ENCODE measurements around the gene SALL3.

SALL3 gene

DNA sequence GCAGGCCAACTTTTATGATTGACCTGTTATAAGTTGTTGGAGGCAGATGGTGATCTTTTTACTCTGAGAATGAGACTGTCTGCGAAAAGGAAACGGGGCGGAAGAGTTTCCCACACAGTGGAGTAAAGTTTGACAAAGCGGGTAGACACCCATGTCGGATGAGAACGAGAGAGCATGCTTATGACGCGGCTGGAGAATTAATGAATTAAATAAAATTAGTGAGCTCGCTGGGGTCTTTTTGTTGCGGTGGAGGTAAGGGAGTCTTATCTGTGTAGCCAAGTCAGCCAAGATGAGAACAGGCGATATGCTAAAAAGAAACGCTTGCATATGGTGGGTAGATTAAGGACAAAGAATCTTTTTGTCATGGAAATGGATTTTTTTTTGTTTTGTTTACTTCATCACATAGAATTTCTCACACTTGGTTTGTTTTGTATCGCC, 1.8 kb downstream of the SALL3 start:
- DNase-seq = no peak

DNA sequence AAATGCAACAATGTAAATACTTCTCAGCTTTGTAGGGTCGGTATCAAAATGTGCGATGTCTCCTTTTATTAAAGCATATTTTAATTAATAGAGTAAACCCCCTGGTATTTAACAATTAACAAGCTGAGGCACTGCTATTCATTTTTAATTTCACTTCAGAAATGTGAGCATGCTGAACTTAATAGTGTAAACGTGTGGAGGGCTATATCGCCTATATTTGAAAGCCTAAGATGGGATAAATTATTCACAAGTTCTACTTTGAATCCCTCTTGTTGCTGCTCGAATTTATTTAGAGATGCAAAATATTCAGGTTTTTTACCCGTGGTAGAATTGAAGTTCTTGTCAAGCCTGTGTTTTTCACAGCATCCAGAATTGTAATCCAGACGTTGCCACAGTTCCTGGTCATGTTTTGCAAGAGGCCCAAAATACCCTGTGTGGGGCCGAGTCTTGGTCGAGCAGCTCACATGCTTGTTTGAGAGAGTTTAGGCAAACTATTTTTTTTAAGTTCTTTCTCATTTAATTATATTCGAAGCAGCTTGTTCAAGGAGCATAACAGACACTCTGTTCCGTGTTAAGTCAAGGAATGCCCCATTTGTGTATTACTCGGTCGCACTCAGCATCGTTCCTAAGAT, 2.5 kb downstream of the SALL3 start:
- DNase-seq = no peak

DNA sequence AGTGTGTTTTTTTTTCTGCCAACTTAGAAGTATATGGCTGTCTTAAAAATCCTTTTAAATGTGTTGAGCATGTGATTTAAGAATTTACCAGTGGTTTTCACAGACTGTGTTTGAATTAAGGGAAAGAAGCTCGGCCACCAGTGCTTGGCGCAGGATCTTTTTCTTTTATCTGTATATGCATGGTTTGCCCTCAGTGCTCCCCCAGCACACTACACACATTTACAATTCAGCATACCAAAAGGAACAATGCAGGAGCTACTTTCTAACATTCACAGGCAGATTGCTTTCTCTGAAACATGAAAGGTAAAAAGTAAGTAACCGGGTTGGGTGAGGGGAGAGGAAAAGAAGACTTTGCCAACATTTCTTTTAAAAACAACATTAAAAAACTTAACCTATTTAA, 3.9 kb downstream of the SALL3 start:
- no peak for DNase-seq

DNA sequence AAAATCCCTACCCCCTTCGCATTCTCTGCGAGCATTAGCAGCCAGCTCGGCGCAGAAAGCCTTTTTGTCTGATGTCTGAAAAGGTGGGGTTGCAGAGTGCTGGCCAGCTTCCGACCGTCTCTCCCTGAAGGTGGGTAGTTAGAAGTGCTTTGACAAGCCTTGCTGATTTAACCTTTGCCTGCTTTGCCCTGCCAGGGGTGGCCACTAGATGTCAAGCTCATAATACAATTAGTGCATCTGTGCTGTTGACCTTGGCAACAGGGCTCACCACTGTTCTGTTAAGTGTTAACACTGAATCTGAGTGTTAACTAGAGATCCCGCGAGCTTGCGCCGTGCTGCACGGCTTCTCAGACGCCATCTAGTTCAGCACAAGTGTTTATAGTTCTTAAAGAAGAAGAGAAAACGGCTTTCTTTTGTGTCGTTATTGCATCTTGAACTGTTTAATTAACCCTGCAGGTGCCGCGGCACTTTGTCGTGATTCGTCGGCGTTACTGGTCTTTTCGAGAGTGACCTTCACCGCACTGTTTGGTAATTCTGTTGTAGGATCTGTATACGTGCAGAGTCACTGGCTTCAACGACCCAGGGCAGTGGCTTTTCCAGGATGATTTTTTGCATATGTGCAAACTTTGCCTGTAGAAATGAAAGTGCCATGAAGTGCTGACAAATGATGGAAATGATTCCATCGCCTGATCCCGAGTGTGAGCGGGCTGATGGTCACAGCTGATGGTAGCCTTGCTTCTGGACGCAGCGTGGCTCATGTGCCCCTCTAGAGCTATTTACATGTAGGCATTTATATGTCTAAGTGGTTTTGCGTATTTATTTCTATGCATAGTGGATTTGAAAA, 5.5 kb downstream of the SALL3 start:
- DNase-seq = no peak

DNA sequence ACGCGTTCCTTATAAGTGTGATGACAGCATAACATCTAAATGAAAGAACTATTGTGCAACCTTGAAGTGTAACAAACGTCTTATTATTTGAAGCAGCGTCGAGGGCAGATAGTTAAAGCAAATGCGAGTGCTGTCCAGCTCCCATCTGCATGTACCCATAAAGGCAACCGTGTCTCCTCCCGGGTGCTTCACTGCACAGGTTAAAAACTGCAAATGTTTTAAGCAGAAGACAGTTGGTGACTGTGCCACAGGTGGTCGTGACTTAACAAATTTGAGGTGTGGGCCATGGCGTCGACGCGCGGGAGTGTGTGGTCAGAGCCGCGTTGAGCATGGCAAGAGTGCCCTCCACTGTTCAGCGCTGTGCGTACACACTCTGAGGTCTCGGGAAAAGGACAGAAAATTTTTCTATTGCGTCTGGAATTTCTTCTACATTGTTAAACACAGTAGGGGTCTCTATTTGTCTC, 6.4 kb downstream of the SALL3 start:
- DNase-seq = no peak

DNA sequence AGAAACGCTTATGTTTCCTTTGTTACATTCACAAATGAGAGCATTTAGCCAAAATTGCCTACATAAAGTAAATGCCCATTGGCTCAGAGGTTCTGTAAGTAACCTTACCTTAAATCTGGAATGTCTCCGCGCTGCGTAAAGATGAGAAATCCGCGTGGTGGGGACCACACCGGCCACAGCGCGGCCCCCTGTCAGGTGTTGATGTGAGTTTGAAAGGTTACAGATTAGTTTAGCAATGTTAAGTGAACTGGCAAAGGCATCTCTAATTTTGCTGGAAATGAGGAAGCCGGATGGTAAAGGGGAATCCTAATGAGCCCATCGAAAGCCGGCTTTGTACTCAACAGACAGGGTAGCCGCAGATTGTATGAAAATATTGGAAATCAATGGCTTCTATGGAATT, 11.8 kb downstream of the SALL3 start:
- DNase-seq = no peak

DNA sequence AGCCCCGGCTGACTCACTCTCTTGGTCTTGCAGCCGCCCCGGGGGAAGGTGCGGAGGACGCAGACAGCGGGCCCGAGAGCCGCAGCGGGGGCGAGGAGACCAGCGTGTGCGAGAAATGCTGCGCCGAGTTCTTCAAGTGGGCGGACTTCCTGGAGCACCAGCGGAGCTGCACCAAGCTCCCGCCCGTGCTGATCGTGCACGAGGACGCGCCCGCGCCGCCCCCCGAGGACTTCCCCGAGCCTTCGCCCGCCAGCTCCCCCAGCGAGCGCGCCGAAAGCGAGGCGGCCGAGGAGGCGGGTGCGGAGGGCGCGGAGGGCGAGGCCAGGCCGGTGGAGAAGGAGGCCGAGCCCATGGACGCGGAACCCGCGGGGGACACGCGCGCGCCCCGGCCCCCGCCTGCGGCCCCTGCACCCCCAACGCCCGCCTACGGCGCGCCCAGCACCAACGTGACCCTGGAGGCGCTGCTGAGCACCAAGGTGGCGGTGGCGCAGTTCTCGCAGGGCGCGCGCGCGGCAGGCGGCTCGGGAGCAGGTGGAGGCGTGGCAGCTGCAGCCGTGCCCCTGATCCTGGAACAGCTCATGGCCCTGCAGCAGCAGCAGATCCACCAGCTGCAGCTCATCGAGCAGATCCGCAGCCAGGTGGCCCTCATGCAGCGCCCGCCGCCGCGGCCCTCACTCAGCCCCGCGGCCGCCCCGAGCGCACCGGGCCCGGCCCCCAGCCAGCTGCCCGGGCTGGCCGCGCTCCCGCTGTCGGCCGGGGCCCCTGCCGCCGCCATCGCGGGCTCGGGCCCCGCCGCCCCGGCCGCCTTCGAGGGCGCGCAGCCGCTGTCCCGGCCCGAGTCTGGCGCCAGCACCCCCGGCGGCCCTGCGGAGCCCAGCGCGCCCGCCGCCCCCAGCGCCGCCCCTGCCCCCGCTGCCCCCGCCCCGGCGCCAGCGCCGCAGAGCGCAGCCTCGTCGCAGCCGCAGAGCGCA, 12.7 kb downstream of the SALL3 start:
- no peak for DNase-seq

DNA sequence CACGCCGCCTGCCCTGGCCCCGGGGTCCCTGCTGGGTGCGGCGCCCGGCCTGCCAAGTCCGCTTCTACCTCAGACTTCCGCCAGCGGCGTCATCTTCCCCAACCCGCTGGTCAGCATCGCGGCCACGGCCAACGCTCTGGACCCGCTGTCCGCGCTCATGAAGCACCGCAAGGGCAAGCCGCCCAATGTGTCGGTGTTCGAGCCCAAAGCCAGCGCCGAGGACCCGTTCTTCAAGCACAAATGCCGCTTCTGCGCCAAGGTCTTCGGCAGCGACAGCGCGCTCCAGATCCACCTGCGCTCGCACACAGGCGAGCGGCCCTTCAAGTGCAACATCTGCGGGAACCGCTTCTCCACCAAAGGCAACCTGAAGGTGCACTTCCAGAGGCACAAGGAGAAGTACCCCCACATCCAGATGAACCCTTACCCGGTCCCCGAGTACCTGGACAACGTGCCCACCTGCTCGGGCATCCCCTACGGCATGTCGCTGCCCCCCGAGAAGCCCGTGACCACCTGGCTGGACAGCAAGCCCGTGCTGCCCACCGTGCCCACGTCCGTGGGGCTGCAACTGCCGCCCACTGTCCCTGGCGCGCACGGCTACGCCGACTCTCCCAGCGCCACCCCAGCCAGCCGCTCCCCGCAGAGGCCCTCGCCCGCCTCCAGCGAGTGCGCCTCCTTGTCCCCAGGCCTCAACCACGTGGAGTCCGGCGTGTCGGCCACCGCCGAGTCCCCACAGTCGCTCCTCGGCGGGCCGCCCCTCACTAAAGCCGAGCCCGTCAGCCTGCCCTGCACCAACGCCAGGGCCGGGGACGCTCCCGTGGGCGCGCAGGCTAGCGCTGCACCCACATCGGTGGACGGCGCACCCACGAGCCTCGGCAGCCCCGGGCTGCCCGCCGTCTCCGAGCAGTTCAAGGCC, 13.7 kb downstream of the SALL3 start:
- no peak for DNase-seq

DNA sequence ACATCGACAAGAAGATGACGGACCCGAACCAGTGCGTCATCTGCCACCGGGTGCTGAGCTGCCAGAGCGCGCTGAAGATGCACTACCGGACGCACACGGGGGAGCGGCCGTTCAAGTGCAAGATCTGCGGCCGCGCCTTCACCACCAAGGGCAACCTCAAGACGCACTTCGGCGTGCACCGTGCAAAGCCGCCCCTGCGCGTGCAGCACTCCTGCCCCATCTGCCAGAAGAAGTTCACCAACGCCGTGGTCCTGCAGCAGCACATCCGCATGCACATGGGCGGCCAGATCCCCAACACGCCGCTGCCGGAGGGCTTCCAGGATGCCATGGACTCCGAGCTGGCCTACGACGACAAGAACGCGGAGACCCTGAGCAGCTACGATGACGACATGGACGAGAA, 14.4 kb downstream of the SALL3 start:
- DNase-seq = no peak

DNA sequence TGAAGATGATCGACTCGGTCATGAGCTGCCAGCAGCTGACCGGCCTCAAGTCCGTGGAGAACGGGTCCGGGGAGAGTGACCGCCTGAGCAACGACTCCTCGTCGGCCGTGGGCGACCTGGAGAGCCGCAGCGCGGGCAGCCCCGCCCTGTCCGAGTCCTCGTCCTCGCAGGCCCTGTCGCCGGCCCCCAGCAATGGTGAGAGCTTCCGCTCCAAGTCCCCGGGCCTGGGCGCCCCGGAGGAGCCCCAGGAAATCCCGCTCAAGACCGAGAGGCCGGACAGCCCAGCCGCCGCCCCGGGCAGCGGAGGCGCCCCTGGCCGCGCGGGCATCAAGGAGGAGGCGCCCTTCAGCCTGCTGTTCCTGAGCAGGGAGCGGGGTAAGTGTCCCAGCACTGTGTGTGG, 14.9 kb downstream of the SALL3 start:
- no peak for DNase-seq

DNA sequence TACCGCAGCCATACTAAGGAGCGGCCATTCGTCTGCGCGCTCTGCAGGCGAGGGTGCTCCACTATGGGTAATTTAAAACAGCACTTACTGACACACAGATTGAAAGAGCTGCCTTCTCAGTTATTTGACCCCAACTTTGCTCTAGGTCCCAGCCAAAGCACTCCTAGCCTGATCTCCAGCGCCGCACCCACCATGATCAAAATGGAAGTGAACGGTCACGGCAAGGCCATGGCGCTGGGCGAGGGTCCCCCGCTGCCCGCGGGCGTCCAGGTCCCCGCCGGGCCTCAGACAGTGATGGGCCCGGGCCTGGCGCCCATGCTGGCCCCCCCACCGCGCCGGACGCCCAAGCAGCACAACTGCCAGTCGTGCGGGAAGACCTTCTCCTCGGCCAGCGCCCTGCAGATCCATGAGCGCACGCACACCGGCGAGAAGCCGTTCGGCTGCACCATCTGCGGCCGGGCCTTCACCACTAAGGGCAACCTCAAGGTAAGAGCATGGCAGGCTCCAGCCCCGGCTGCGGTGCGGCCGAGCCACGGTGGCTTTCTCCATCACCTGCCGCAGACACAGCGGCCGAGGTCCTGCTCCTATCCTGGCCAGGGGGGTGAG, 15.5 kb downstream of the SALL3 start:
- no peak for DNase-seq

DNA sequence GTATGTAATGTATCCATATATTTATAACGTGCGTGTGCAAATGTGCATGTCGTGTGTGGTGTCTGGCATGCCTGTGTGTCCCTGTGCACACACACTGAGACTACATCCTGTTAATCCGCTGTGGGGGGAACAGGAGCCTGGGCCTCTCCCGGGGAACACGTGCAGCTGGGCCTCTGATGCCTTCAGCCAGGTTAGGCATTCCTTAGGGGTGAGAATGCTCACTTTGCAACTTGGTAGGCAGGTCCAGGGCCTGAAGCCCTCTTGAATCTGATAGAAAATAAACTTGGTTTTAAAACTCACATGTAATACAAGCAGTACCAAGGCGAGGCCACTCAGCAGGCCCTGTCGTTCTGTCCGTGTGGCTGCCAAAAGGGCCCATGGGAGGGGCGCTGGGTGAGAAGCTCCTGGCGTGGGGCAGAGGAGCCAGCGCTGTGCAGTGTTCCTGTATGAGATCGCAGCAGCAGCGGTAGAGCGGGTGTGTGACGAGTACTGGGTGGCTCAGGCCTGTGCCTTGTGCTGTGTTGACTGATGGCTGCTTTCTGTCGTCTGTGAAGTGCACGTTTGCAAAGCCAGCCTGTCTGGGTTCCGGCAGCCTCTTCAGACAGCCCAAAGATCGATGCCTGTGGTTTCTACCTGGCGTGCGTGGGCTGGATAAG, 16.2 kb downstream of the SALL3 start:
- no peak for DNase-seq

DNA sequence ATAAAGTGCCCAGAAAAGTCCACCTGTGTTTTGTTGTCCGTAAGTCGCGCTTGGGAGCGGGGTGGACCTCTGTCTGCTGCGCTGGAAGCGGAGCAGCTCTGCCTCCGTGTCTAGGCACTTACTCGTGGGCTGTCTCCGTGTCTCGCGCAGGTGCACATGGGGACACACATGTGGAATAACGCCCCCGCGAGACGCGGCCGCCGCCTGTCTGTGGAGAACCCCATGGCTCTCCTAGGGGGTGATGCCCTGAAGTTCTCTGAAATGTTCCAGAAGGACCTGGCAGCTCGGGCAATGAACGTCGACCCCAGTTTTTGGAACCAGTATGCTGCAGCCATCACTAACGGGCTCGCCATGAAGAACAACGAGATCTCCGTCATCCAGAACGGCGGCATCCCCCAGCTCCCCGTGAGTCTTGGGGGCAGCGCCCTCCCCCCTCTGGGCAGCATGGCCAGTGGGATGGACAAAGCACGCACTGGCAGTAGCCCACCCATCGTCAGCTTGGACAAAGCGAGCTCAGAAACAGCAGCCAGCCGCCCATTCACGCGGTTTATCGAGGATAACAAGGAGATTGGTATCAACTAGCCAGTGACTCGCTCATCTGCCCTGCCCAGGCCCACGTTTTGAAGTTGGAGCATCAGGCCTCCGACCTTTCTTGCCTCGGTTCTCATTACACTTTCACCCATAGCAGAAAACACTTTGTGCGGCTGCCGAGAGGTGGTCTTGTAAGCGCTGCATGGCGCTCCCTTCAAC, 17.3 kb downstream of the SALL3 start:
- no peak for DNase-seq

DNA sequence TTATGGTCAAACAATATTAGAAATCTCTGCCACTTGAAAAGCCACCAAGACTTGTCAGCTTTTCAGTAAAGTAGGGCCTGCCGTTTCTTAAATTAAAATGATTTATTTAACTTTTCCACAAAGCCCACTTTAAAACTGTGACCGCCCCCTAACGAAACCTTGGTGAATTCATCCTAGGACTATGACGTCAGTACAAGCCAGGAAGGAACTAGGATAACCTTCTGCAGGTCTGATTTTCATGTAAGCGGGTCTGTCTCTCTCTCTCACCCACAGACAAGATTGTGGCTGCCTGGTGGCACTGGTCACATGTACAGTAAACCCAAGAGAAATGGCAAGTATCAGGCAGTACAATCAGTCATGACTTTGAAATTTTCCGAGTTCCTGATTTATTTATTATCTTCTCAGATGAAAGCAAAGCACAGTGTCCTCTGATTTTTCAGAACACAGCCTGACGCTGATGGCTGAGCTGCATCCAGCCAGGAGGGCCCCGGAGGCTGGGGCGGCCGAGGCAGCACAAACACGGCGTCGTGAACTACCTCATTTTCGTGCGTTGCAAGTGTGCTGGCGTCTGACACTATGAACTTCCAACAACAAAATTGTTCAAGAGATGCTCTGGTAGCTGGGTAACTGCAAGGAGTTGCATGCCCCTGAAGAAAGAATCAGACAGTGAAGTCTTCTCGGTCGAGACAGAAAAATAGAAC, 18.9 kb downstream of the SALL3 start:
- no peak for DNase-seq

DNA sequence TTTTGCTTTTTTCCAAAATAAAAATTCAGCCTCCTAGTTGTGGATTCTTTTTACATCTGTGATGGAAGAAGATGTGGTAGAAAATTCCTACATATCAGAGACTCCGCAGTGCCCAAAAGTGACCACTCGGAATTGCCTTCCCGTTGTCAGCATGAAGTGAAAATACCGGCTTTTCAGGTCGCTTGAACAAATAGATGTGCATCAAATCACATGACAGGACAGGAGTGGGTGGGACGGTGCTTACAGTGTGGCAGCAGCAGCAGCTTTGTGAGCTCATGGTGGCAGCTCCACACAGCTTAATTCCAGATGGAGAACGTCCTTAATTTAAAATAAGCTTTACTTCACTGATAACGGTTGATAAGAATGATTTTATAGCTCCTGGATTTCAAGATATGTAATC, 20.3 kb downstream of the SALL3 start:
- DNase-seq = no peak

DNA sequence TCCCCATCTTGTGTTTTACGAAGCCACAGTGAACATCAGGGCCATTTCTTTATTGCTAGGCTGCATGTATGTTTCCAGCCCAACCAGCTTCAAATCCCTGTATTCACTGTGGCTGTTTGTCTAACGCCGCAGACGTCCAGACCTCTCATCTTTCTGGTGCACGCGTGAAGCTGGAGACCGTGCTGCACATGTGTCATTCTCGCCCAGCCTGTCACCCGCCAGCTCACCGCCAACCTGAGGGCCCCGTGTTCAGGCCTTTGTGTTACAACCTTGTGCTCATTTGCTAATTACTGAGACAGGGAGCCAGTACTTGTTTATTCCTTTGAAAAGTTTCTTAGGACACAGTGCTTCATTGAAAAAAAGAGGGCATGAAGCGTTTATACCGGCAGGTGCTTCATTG, 21.4 kb downstream of the SALL3 start:
- DNase-seq = no peak

DNA sequence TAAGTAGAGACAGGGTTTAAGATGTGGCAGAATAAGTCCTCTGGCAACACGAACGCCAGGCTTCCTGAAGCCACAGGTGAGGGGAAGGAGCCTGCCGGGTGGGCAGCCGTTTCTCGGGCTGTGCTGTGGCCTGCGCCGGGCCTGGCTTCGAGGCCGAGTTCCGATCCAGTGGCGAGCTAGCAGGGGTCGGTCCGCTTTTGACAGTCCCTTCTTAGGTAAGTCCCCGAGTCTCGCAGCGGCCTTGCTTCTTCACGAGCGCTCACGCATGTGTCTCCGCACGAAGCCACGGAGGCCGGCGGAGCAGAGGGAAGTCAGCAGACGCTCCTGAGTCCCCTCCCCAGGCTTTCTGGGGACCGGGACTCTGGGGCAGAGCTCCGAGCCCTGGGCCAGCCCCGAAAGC, 26.0 kb downstream of the SALL3 start:
- DNase-seq = no peak

DNA sequence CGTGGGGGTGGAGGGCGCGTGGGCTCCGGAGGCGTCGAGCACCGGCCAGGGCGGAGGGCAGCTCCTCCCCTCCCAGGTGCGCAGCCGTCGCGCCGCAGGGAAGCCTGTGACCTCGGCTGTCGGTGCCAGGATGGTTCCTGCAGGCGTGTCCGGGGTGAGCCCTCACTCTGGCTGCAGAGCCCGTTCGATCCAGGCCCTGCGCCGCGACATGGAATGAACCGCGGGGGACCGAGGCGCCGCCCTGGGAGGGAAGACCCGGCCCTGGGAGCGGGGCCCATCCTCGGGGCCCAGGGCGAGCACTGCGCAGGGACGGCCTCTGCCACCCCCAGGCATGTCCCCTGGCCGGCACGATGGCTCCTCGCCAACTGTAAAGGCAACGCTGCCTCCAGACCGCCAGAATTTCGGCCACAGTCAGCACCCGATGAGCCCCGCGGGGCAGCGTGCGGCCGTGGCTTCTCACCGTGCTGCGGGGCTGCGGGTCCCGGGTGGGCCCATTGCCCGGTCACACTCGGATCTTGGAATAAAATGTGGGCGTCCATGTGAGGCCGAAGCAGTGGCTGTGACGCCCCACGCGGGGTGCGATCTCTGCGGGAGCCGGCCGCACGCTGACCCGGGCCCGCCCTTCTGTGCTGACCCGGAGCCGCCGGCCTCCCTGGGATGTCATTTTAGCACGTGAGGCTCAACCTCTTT, 26.6 kb downstream of the SALL3 start:
- DNase-seq = no peak

DNA sequence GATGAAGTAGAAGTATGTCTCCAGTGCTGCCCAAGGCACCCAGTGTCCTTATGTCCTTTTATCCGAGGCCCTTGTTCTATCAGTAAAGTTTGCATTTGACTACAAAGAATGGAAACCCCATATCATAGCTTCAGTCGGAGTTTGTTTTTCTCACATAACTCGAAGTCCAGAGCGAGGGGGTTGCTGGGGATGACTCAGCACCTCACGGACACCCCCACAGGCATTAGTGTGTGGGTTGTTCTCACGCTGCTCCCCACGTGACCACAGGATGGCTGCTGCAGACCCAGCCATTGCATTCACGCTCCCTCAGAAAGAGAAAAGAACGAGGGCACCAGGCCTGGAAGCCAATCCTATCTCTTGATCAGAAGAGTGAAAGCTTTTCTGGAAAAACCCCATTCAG, 27.8 kb downstream of the SALL3 start:
- no peak for DNase-seq

Data from amniotic stem cell (primary cell).